ENCODE data around the gene CPB2. TPM values are rescaled to one million over a fixed set of nuclear protein-coding genes. Genes with fewer than 3 reads are reported as not detected.

CPB2 gene
- total RNA-seq, 2 donors from 2014 or later, result not detected

DNA sequence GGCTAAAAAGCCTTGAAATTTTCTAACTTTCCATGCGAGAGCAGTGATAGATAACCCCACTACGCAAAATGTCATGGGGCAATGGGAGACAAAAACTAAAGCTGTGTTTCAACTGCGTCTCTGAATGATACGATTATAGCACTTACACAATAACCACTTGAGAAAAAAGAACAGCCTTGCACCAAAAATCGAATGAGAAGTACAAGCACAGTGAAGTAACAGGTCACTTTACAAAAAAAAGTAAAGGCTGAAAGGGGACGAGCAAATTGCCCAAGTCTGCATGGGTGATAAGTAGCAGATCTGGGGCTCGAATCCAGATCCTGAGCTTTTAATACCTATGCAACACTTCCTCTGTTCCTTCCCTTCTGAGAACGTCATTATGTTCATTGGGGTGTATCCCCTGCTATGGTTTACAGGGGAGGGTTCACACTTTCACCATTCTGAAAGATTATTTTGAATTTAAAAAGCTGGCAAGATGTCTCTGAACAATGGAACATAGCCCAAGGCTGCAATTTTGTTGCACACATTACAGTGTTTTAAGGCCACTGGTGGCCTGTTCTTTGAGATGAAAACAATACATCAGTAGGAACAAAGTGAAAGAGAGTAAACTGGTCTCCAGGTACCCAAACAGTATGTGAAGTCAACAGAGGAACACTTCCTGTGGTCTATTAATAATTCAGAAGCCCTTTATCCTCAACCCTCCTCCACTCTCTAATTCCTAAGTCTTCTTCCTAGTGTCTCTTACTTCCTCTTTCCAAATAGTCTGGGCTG is 3.2 kb downstream of the CPB2 start:
- TF ChIP-seq, protein P1, sequence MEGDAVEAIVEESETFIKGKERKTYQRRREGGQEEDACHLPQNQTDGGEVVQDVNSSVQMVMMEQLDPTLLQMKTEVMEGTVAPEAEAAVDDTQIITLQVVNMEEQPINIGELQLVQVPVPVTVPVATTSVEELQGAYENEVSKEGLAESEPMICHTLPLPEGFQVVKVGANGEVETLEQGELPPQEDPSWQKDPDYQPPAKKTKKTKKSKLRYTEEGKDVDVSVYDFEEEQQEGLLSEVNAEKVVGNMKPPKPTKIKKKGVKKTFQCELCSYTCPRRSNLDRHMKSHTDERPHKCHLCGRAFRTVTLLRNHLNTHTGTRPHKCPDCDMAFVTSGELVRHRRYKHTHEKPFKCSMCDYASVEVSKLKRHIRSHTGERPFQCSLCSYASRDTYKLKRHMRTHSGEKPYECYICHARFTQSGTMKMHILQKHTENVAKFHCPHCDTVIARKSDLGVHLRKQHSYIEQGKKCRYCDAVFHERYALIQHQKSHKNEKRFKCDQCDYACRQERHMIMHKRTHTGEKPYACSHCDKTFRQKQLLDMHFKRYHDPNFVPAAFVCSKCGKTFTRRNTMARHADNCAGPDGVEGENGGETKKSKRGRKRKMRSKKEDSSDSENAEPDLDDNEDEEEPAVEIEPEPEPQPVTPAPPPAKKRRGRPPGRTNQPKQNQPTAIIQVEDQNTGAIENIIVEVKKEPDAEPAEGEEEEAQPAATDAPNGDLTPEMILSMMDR (conservative IDR thresholded peaks at IDR 0.05), result no peak
- no peaks in the 10 kb centered on the region for H3K4me1 ChIP-seq (ENCODE audit: control insufficient read depth, insufficient read depth, low read length)
- no peak for DNase-seq
- H3K9me3 ChIP-seq (ENCODE audit: control insufficient read depth, low read length), result no peaks in the 10 kb centered on the region
- Mint-ChIP-seq H3K27ac (no peak overlapping the region), H3K4me1 (no peaks in the 10 kb centered on the region), H3K27me3 (ENCODE audit: insufficient read depth) (no peaks in the 10 kb centered on the region), H3K36me3 (ENCODE audit: low read depth) (no peaks in the 10 kb centered on the region), H3K9me3 (no peaks in the 10 kb centered on the region), H3K4me3 (no peak overlapping the region)
- H3K27ac ChIP-seq (ENCODE audit: low read depth, low read length), result no peak overlapping the region
- no peak overlapping the region for H3K4me3 ChIP-seq (ENCODE audit: low read length)
- no peaks in the 10 kb centered on the region for H3K27me3 ChIP-seq (ENCODE audit: control insufficient read depth, insufficient read depth, low read length, poor library complexity, severe bottlenecking)
- H3K9ac ChIP-seq (ENCODE audit: extremely low read depth, low read length, poor library complexity, severe bottlenecking), result no peak overlapping the region
- H3K36me3 ChIP-seq (ENCODE audit: control insufficient read depth, insufficient read depth, low read length), result no peaks in the 10 kb centered on the region
- 83 to 87% methylated on average over 3 to 8 of the region's 8 CpGs for WGBS, 2 experiments (ENCODE audit: insufficient coverage in 1 of 2, insufficient read length in 1 of 2)

DNA sequence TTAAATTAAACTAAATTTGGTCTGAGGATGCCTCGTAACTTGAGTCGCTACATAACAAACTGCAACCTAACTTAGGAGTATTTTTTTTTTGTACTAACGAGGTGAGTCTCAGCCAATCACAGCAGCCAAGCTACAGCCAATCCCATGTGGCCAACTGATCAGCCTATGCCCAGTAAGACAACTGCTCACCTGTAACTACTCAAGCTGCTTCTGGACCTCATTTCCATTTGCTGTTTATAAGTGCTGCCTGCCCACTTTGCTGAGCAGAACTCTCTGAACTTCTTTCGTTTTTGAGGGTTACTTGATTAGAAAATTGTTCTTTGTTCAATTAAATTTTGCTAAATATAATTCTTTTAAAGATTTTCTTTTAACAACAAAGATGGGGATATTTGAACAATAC is 3.8 kb downstream of the CPB2 start:
- no peaks in the 10 kb centered on the region for H3K36me3 Mint-ChIP-seq (ENCODE audit: low read depth)
- H3K4me1 Mint-ChIP-seq, result no peaks in the 10 kb centered on the region
- Histone ChIP-seq H3K36me3 (ENCODE audit: control insufficient read depth, insufficient read depth, low read length) (no peaks in the 10 kb centered on the region), H3K4me3 (ENCODE audit: low read length) (no peak overlapping the region), H3K9ac (ENCODE audit: extremely low read depth, low read length, poor library complexity, severe bottlenecking) (no peak overlapping the region), H3K27me3 (ENCODE audit: control insufficient read depth, insufficient read depth, low read length, poor library complexity, severe bottlenecking) (no peaks in the 10 kb centered on the region), H3K9me3 (ENCODE audit: control insufficient read depth, low read length) (no peaks in the 10 kb centered on the region), H3K27ac (ENCODE audit: low read depth, low read length) (no peak overlapping the region), H3K4me1 (ENCODE audit: control insufficient read depth, insufficient read depth, low read length) (no peaks in the 10 kb centered on the region)
- no peak for DNase-seq
- no peaks in the 10 kb centered on the region for H3K9me3 Mint-ChIP-seq
- 98 to 100% methylated on average over 2 to 4 of the region's 4 CpGs for WGBS, 2 experiments (ENCODE audit: insufficient coverage in 1 of 2, insufficient read length in 1 of 2)
- no peaks in the 10 kb centered on the region for H3K27me3 Mint-ChIP-seq (ENCODE audit: insufficient read depth)
- TF ChIP-seq, protein P1 (conservative IDR thresholded peaks at IDR 0.05), result no peak
- no peak overlapping the region for H3K4me3 Mint-ChIP-seq
- H3K27ac Mint-ChIP-seq, result no peak overlapping the region

DNA sequence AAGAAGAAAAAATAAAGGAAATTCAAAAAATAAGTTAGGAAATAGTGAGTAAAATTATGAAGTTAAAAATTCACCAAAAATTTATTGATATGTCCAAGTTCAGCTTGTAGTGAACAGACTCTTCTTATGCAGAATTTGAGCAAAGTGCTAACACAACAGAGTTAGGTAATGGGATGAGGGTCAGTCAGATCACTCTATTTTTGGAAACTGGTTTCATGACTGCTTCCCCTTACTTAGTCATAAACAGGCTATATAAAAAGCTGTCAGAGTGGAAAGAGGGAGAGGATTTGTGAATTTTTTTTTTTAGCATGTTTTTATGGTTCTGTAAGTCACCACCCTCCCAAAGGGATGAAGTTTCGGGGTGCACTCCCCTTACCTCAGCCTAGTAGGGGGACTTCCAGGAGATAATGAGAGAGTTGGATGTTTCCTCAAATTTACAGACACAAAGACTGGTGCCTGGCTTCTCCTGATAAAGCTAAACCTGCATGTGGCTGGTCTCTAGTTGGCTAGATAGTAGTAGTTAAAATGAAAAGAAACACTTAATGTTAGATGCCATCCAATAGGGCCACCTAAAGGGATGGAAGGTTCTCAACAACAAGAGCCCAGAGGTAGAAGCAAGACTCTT is 4.5 kb downstream of the CPB2 start:
- Mint-ChIP-seq H3K4me3 (no peak overlapping the region), H3K4me1 (no peaks in the 10 kb centered on the region), H3K27ac (no peak overlapping the region), H3K27me3 (ENCODE audit: insufficient read depth) (no peaks in the 10 kb centered on the region), H3K9me3 (no peaks in the 10 kb centered on the region), H3K36me3 (ENCODE audit: low read depth) (no peaks in the 10 kb centered on the region)
- H3K9me3 ChIP-seq (ENCODE audit: control insufficient read depth, low read length), result no peaks in the 10 kb centered on the region
- H3K4me3 ChIP-seq (ENCODE audit: low read length), result no peak overlapping the region
- no peaks in the 10 kb centered on the region for H3K36me3 ChIP-seq (ENCODE audit: control insufficient read depth, insufficient read depth, low read length)
- no peaks in the 10 kb centered on the region for H3K27me3 ChIP-seq (ENCODE audit: control insufficient read depth, insufficient read depth, low read length, poor library complexity, severe bottlenecking)
- no peak for DNase-seq
- WGBS, 2 experiments (ENCODE audit: insufficient coverage in 1 of 2, insufficient read length in 1 of 2), result 83 to 100% methylated on average over 1 of the region's 1 CpG
- H3K9ac ChIP-seq (ENCODE audit: extremely low read depth, low read length, poor library complexity, severe bottlenecking), result no peak overlapping the region
- TF ChIP-seq, protein P1 (conservative IDR thresholded peaks at IDR 0.05), result no peak
- H3K27ac ChIP-seq (ENCODE audit: low read depth, low read length), result no peak overlapping the region
- no peaks in the 10 kb centered on the region for H3K4me1 ChIP-seq (ENCODE audit: control insufficient read depth, insufficient read depth, low read length)
